ENCODE measurements around the gene KCNA2.

GRCh38 chr1:110650609-110651008 is 44.5 kb upstream of the KCNA2 start:
- no peak for TF ChIP-seq CTCF (IDR thresholded peaks at IDR 0.05 in 8 of 11, conservative IDR thresholded peaks at IDR 0.05 in 3 of 11)
- TF ChIP-seq POLR2A (IDR thresholded peaks at IDR 0.05): no peak
